SK-N-SH treated with all-trans-retinoic acid at 6 μM for 48 hours (cell line): Measurements from ENCODE around the gene SEMA3F.

ENCODE experiments used
- ARNTL ChIP-seq: fragments of 450-650 bp; formaldehyde crosslinking; IDR thresholded peaks from 2 replicates; pipeline ENCODE4 v1.5.0; 2020; ENCODE audit warnings: low read depth, mild to moderate bottlenecking, moderate library complexity, borderline replicate concordance
- GLIS3 ChIP-seq: fragments of 250-450 bp; sonication (Bioruptor Pico); IDR thresholded peaks from 2 replicates; pipeline ENCODE4 v1.5.0; 2020; ENCODE audit warnings: mild to moderate bottlenecking, moderate library complexity
- ZFP30 ChIP-seq: fragments of 450-650 bp; formaldehyde crosslinking; IDR thresholded peaks from 2 replicates; pipeline ENCODE4 v1.5.0; 2022; ENCODE audit warnings: mild to moderate bottlenecking, moderate library complexity
- ZNF70 ChIP-seq: fragments of 450-650 bp; formaldehyde crosslinking; IDR thresholded peaks from 2 replicates; pipeline ENCODE4 v1.5.0; 2020; ENCODE audit warnings: mild to moderate bottlenecking, moderate library complexity
- TF ChIP-seq, protein P1 (sequence below): fragments of 250-450 bp; sonication (Bioruptor Pico); IDR thresholded peaks from 2 replicates; pipeline ENCODE4 v1.8.0; 2020; ENCODE audit warnings: mild to moderate bottlenecking, moderate library complexity, borderline replicate concordance
- TF ChIP-seq, protein P2 (sequence below): fragments of 250-450 bp; sonication (Bioruptor Pico); IDR thresholded peaks from 2 replicates; pipeline ENCODE4 v1.5.1; 2021; ENCODE audit warnings: mild to moderate bottlenecking, moderate library complexity
- TF ChIP-seq, protein P3 (sequence below): fragments of 250-450 bp; sonication (Bioruptor Pico); IDR thresholded peaks from 2 replicates; pipeline ENCODE4 v1.5.1; 2020; ENCODE audit warnings: low read depth, mild to moderate bottlenecking, moderate library complexity

DNA sequence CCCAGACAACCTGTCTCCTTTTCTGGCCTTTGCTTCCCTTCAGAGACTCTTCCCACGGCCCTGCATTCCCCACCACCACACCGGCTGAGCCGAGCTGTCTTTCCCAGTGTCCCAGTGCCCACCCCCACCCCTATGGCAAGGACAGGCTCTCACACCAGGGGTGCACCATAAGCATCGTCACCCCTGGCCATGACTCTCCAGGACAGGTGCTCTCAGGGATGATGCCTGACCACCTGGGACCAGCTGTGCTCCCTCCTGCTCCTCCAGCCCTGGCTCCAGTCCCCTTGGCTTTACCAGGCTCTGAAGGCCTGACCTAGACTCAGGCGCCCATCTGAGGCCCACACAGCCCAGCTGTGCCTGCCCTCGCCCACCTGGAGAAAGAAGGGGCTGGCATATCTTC, 17.6 kb upstream of the SEMA3F start:
- TF ChIP-seq ARNTL (no peak), ZFP30 (CRISPR knock-in tag) (no peak), GLIS3 (no peak), ZNF70 (no peak)
- TF ChIP-seq, protein P1, sequence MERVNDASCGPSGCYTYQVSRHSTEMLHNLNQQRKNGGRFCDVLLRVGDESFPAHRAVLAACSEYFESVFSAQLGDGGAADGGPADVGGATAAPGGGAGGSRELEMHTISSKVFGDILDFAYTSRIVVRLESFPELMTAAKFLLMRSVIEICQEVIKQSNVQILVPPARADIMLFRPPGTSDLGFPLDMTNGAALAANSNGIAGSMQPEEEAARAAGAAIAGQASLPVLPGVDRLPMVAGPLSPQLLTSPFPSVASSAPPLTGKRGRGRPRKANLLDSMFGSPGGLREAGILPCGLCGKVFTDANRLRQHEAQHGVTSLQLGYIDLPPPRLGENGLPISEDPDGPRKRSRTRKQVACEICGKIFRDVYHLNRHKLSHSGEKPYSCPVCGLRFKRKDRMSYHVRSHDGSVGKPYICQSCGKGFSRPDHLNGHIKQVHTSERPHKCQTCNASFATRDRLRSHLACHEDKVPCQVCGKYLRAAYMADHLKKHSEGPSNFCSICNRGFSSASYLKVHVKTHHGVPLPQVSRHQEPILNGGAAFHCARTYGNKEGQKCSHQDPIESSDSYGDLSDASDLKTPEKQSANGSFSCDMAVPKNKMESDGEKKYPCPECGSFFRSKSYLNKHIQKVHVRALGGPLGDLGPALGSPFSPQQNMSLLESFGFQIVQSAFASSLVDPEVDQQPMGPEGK, result no peak
- TF ChIP-seq, protein P2, sequence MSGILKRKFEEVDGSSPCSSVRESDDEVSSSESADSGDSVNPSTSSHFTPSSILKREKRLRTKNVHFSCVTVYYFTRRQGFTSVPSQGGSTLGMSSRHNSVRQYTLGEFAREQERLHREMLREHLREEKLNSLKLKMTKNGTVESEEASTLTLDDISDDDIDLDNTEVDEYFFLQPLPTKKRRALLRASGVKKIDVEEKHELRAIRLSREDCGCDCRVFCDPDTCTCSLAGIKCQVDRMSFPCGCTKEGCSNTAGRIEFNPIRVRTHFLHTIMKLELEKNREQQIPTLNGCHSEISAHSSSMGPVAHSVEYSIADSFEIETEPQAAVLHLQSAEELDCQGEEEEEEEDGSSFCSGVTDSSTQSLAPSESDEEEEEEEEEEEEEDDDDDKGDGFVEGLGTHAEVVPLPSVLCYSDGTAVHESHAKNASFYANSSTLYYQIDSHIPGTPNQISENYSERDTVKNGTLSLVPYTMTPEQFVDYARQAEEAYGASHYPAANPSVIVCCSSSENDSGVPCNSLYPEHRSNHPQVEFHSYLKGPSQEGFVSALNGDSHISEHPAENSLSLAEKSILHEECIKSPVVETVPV (CRISPR knock-in tag), result no peak
- TF ChIP-seq, protein P3, sequence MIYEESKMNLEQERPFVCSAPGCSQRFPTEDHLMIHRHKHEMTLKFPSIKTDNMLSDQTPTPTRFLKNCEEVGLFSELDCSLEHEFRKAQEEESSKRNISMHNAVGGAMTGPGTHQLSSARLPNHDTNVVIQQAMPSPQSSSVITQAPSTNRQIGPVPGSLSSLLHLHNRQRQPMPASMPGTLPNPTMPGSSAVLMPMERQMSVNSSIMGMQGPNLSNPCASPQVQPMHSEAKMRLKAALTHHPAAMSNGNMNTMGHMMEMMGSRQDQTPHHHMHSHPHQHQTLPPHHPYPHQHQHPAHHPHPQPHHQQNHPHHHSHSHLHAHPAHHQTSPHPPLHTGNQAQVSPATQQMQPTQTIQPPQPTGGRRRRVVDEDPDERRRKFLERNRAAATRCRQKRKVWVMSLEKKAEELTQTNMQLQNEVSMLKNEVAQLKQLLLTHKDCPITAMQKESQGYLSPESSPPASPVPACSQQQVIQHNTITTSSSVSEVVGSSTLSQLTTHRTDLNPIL (CRISPR knock-in tag), result no peak
